HCT116 (cell line): ENCODE data around the gene CCDC177.

Experiments used
- CBX3 ChIP-seq: IDR thresholded peaks from 2 replicates; pipeline ENCODE4 v1.6.1; 2012; ENCODE audit warnings: low read depth
- ELF1 ChIP-seq: IDR thresholded peaks from 2 replicates; pipeline ENCODE4 v1.6.1; 2012; ENCODE audit warnings: low read depth, borderline replicate concordance
- EZH2 ChIP-seq: fragments of 200-600 bp; sonication (generic); IDR thresholded peaks from 2 replicates; pipeline ENCODE4 v1.6.1; 2017; ENCODE audit warnings: antibody characterized with exemption, mixed run types
- JUND ChIP-seq: IDR thresholded peaks from 2 replicates; pipeline ENCODE4 v1.6.1; 2012
- POLR2A ChIP-seq: IDR thresholded peaks from 2 replicates; pipeline ENCODE4 v1.7.0; 2011; ENCODE audit warnings: borderline replicate concordance; ENCODE audit not compliant: insufficient read depth, insufficient read length; ENCODE audit errors: extremely low read depth
- POLR2AphosphoS5 ChIP-seq: IDR thresholded peaks from 2 replicates; pipeline ENCODE4 v1.6.1; 2011; ENCODE audit warnings: mild to moderate bottlenecking, low read depth, low read length, moderate library complexity
- ZFX ChIP-seq: fragments of 450-650 bp; IDR thresholded peaks from 2 replicates; pipeline ENCODE4 v1.6.1; 2017
- TF ChIP-seq, protein P1 (sequence below): IDR thresholded peaks from 2 replicates; pipeline ENCODE4 v1.6.1; 2011; ENCODE audit warnings: mild to moderate bottlenecking, low read length, moderate library complexity; ENCODE audit not compliant: insufficient replicate concordance; ENCODE audit errors: extremely low read depth
- TF ChIP-seq, protein P2 (sequence below), 3 experiments: fragments of 200-600 bp in 1 of 3; sonication (generic) in 1 of 3; IDR thresholded peaks in 2 of 3; conservative IDR thresholded peaks in 1 of 3; 2 replicates each; pipeline ENCODE4 v1.5.1; 2012 to 2017; ENCODE audit warnings: low read depth in 2 of 3, low read length in 2 of 3, antibody characterized with exemption in 1 of 3, borderline replicate concordance in 1 of 3, control low read depth in 1 of 3, mild to moderate bottlenecking in 1 of 3, mixed read lengths in 1 of 3, mixed run types in 1 of 3, moderate library complexity in 1 of 3; ENCODE audit not compliant: insufficient read depth in 1 of 3

DNA sequence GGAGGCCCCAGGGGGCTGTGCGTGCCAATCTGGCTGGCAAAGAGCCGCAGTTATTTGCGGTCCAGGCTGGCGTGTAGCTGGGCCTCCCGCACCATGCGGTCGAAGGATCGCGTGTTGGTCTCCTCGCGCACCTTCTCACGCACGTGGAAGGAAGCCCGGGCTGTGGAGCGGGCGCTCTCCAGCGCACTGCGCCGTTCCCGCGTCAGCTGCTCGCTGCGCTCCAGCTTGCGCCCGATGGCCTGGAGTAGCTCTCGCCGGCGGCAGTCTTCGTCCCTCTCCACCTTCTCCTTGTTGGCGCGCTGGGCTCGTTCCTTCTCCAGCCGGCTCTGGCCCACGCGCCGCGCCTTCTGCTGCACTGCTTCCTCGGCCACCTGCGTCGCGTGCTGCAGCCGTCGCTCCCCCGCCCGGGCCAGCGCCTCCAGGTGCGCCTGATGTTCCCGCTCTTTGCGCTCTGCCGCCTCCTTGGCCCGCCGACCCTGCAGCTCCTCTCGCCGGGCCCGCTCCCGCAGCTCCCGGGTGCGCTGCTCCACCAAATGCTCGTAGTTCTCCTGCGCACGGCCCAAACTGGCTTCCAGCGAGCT is 3.1 kb downstream of the CCDC177 start:
- TF ChIP-seq EZH2 (no peak), JUND (no peak), POLR2A (no peak), POLR2AphosphoS5 (no peak), ELF1 (no peak), ZFX (no peak), CBX3 (no peak)
- TF ChIP-seq, protein P1, sequence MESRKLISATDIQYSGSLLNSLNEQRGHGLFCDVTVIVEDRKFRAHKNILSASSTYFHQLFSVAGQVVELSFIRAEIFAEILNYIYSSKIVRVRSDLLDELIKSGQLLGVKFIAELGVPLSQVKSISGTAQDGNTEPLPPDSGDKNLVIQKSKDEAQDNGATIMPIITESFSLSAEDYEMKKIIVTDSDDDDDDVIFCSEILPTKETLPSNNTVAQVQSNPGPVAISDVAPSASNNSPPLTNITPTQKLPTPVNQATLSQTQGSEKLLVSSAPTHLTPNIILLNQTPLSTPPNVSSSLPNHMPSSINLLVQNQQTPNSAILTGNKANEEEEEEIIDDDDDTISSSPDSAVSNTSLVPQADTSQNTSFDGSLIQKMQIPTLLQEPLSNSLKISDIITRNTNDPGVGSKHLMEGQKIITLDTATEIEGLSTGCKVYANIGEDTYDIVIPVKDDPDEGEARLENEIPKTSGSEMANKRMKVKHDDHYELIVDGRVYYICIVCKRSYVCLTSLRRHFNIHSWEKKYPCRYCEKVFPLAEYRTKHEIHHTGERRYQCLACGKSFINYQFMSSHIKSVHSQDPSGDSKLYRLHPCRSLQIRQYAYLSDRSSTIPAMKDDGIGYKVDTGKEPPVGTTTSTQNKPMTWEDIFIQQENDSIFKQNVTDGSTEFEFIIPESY = no peak
- TF ChIP-seq, protein P2, sequence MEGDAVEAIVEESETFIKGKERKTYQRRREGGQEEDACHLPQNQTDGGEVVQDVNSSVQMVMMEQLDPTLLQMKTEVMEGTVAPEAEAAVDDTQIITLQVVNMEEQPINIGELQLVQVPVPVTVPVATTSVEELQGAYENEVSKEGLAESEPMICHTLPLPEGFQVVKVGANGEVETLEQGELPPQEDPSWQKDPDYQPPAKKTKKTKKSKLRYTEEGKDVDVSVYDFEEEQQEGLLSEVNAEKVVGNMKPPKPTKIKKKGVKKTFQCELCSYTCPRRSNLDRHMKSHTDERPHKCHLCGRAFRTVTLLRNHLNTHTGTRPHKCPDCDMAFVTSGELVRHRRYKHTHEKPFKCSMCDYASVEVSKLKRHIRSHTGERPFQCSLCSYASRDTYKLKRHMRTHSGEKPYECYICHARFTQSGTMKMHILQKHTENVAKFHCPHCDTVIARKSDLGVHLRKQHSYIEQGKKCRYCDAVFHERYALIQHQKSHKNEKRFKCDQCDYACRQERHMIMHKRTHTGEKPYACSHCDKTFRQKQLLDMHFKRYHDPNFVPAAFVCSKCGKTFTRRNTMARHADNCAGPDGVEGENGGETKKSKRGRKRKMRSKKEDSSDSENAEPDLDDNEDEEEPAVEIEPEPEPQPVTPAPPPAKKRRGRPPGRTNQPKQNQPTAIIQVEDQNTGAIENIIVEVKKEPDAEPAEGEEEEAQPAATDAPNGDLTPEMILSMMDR (IDR thresholded peaks at IDR 0.05 in 2 of 3, conservative IDR thresholded peaks at IDR 0.05 in 1 of 3; ENCODE audit: borderline replicate concordance in 1 of 3, insufficient read depth in 1 of 3, low read depth in 2 of 3, low read length in 2 of 3) = no peak
